ENCODE measurements around the gene SIAE. TPM values are rescaled to one million over a fixed set of nuclear protein-coding genes. Genes with fewer than 3 reads are reported as not detected.
"Not testable (repeated sequence)": the region's sequence is repeated elsewhere in the genome, so short reads cannot be mapped to it uniquely, and the experiment has no call there.

Gene SIAE
- total and polyA plus RNA-seq, 4 experiments from 2014 or later = 2.8 to 6.8 (median 4.5) TPM

- DNase-seq, H3K4me3 Mint-ChIP-seq, H3K36me3 Mint-ChIP-seq: not testable (repeated sequence)
Observed at GRCh38 chr11:124602723-124603122, 70.8 kb downstream of the SIAE start.

GRCh38 chr11:124602193-124602592 is 71.3 kb downstream of the SIAE start:
- H3K27me3 Mint-ChIP-seq = peaks cover 14 to 16% of the 10 kb centered on the region in 2 donors
- Histone ChIP-seq H3K4me3 (ENCODE audit: low read length in 2 of 2) (no peak overlapping the region), H3K4me1 (ENCODE audit: insufficient read depth, low read length) (no peaks in the 10 kb centered on the region), H3K27ac (ENCODE audit: low read depth, low read length) (no peak overlapping the region), H3K36me3 (ENCODE audit: insufficient read depth, low read length) (no peaks in the 10 kb centered on the region), H3K27me3 (ENCODE audit: insufficient read depth, low read length) (no peaks in the 10 kb centered on the region), H3K9me3 (ENCODE audit: control insufficient read depth in 1 of 2, low read length in 2 of 2) (no peaks in the 10 kb centered on the region)
- H3K27ac Mint-ChIP-seq = no peak overlapping the region
- peaks cover 0 to 5% (median 0%) of the 10 kb centered on the region in 8 donors for H3K9me3 Mint-ChIP-seq
- DNase-seq = no peak
- ChIA-PET CTCF (ENCODE audit: partially characterized antibody) (interaction anchor here (0.7 kb wide), 1 partner anchor 17 kb away, joined by 3 read pairs; no protein-coding TSS in a partner anchor), POLR2A (ENCODE audit: partially characterized antibody) (no interaction called here)
- no peak overlapping the region for H3K4me3 Mint-ChIP-seq
- H3K36me3 Mint-ChIP-seq = no peaks in the 10 kb centered on the region
- intact Hi-C loops (cut with micrococcal nuclease) = no loop called here
- no peaks in the 10 kb centered on the region for H3K4me1 Mint-ChIP-seq

More at GRCh38 chr11:124602723-124603122, 70.8 kb downstream of the SIAE start:
- H3K4me1 Mint-ChIP-seq; H3K27ac ChIP-seq (ENCODE audit: low read depth, low read length); H3K27me3 ChIP-seq (ENCODE audit: insufficient read depth, low read length); H3K4me1 ChIP-seq (ENCODE audit: insufficient read depth, low read length); intact Hi-C loops (cut with micrococcal nuclease); H3K9me3 ChIP-seq (ENCODE audit: control insufficient read depth in 1 of 2, low read length in 2 of 2); H3K4me3 ChIP-seq (ENCODE audit: low read length in 2 of 2); POLR2A ChIA-PET (ENCODE audit: partially characterized antibody); H3K9me3 Mint-ChIP-seq; H3K27ac Mint-ChIP-seq; H3K36me3 ChIP-seq (ENCODE audit: insufficient read depth, low read length): not testable (repeated sequence)
- H3K27me3 Mint-ChIP-seq = peaks cover 14 to 15% of the 10 kb centered on the region in 2 donors
- CTCF ChIA-PET (ENCODE audit: partially characterized antibody) = interaction anchor here (0.7 kb wide), 1 partner anchor 18 kb away, joined by 3 read pairs; no protein-coding TSS in a partner anchor

GRCh38 chr11:124600621-124601320 is 72.8 kb downstream of the SIAE start:
- intact Hi-C loops (cut with micrococcal nuclease) = no loop called here
- no peaks in the 10 kb centered on the region for H3K27me3 ChIP-seq (ENCODE audit: insufficient read depth, low read length)
- H3K27ac ChIP-seq (ENCODE audit: low read depth, low read length) = no peak overlapping the region
- DNase-seq = no peak
- Mint-ChIP-seq H3K4me1 (no peaks in the 10 kb centered on the region), H3K9me3 (peaks cover 0 to 5% (median 0%) of the 10 kb centered on the region in 8 donors), H3K36me3 (no peaks in the 10 kb centered on the region), H3K27me3 (peaks cover 14 to 20% of the 10 kb centered on the region in 2 donors), H3K27ac (no peak overlapping the region), H3K4me3 (no peak overlapping the region)
- H3K4me1 ChIP-seq (ENCODE audit: insufficient read depth, low read length) = no peaks in the 10 kb centered on the region
- no peak overlapping the region for H3K4me3 ChIP-seq (ENCODE audit: low read length in 2 of 2)
- H3K9me3 ChIP-seq (ENCODE audit: control insufficient read depth in 1 of 2, low read length in 2 of 2) = no peaks in the 10 kb centered on the region
- ChIA-PET CTCF (ENCODE audit: partially characterized antibody) (interaction anchor here (1.1 kb wide), 1 partner anchor 15 kb away, joined by 4 read pairs; no protein-coding TSS in a partner anchor), POLR2A (ENCODE audit: partially characterized antibody) (no interaction called here)
- H3K36me3 ChIP-seq (ENCODE audit: insufficient read depth, low read length) = no peaks in the 10 kb centered on the region

GRCh38 chr11:124597626-124598025 is 75.9 kb downstream of the SIAE start:
- no peaks in the 10 kb centered on the region for H3K9me3 ChIP-seq (ENCODE audit: control insufficient read depth in 1 of 2, low read length in 2 of 2)
- no peak overlapping the region for H3K27ac ChIP-seq (ENCODE audit: low read depth, low read length)
- no peak overlapping the region for H3K27ac Mint-ChIP-seq
- ChIA-PET CTCF (ENCODE audit: partially characterized antibody) (no interaction called here), POLR2A (ENCODE audit: partially characterized antibody) (no interaction called here)
- H3K36me3 Mint-ChIP-seq = no peaks in the 10 kb centered on the region
- no peak overlapping the region for H3K4me3 Mint-ChIP-seq
- H3K27me3 ChIP-seq (ENCODE audit: insufficient read depth, low read length) = no peaks in the 10 kb centered on the region
- H3K4me1 Mint-ChIP-seq = no peaks in the 10 kb centered on the region
- intact Hi-C loops (cut with micrococcal nuclease) = no loop called here
- no peaks in the 10 kb centered on the region for H3K36me3 ChIP-seq (ENCODE audit: insufficient read depth, low read length)
- peaks cover 0 to 5% (median 0%) of the 10 kb centered on the region in 8 donors for H3K9me3 Mint-ChIP-seq
- no peaks in the 10 kb centered on the region for H3K4me1 ChIP-seq (ENCODE audit: insufficient read depth, low read length)
- no peak overlapping the region for H3K4me3 ChIP-seq (ENCODE audit: low read length in 2 of 2)
- no peak for DNase-seq
- H3K27me3 Mint-ChIP-seq = peaks cover 17 to 19% of the 10 kb centered on the region in 2 donors

GRCh38 chr11:124595302-124595701 is 78.2 kb downstream of the SIAE start:
- H3K36me3 Mint-ChIP-seq = no peaks in the 10 kb centered on the region
- Histone ChIP-seq H3K4me3 (ENCODE audit: low read length in 2 of 2) (no peak overlapping the region), H3K27ac (ENCODE audit: low read depth, low read length) (no peak overlapping the region), H3K9me3 (ENCODE audit: control insufficient read depth in 1 of 2, low read length in 2 of 2) (no peaks in the 10 kb centered on the region), H3K27me3 (ENCODE audit: insufficient read depth, low read length) (no peaks in the 10 kb centered on the region), H3K36me3 (ENCODE audit: insufficient read depth, low read length) (no peaks in the 10 kb centered on the region), H3K4me1 (ENCODE audit: insufficient read depth, low read length) (no peaks in the 10 kb centered on the region)
- no peak overlapping the region for H3K27ac Mint-ChIP-seq
- no peak for DNase-seq
- H3K4me3 Mint-ChIP-seq = no peak overlapping the region
- intact Hi-C loops (cut with micrococcal nuclease) = no loop called here
- CTCF ChIA-PET (ENCODE audit: partially characterized antibody) = interaction anchor here (1.7 kb wide), 1 partner anchor 10 kb away, joined by 8 read pairs; no protein-coding TSS in a partner anchor
- H3K27me3 Mint-ChIP-seq = peaks cover 7 to 14% of the 10 kb centered on the region in 2 donors
- peaks cover 0 to 5% (median 0%) of the 10 kb centered on the region in 8 donors for H3K9me3 Mint-ChIP-seq
- POLR2A ChIA-PET (ENCODE audit: partially characterized antibody) = no interaction called here
- H3K4me1 Mint-ChIP-seq = no peaks in the 10 kb centered on the region

- no peaks in the 10 kb centered on the region for H3K27me3 ChIP-seq (ENCODE audit: insufficient read depth, low read length)
- no peaks in the 10 kb centered on the region for H3K9me3 Mint-ChIP-seq
- H3K27me3 Mint-ChIP-seq = peaks cover 6 to 11% of the 10 kb centered on the region in 2 donors
- H3K4me3 ChIP-seq (ENCODE audit: low read length in 2 of 2) = no peak overlapping the region
- ChIA-PET CTCF (ENCODE audit: partially characterized antibody) (no interaction called here), POLR2A (ENCODE audit: partially characterized antibody) (no interaction called here)
- H3K4me1 ChIP-seq (ENCODE audit: insufficient read depth, low read length) = no peaks in the 10 kb centered on the region
- no peaks in the 10 kb centered on the region for H3K36me3 Mint-ChIP-seq
- H3K36me3 ChIP-seq (ENCODE audit: insufficient read depth, low read length) = no peaks in the 10 kb centered on the region
- DNase-seq = no peak
- H3K4me3 Mint-ChIP-seq = no peak overlapping the region
- no peaks in the 10 kb centered on the region for H3K4me1 Mint-ChIP-seq
- H3K9me3 ChIP-seq (ENCODE audit: control insufficient read depth in 1 of 2, low read length in 2 of 2) = no peaks in the 10 kb centered on the region
- intact Hi-C loops (cut with micrococcal nuclease) = no loop called here
- no peak overlapping the region for H3K27ac ChIP-seq (ENCODE audit: low read depth, low read length)
- H3K27ac Mint-ChIP-seq = no peak overlapping the region
Observed at GRCh38 chr11:124592627-124593026, 80.9 kb downstream of the SIAE start.

- Histone ChIP-seq H3K4me3 (ENCODE audit: low read length in 2 of 2) (no peak overlapping the region), H3K27me3 (ENCODE audit: insufficient read depth, low read length) (no peaks in the 10 kb centered on the region), H3K9me3 (ENCODE audit: control insufficient read depth in 1 of 2, low read length in 2 of 2) (no peaks in the 10 kb centered on the region), H3K36me3 (ENCODE audit: insufficient read depth, low read length) (no peaks in the 10 kb centered on the region), H3K4me1 (ENCODE audit: insufficient read depth, low read length) (no peaks in the 10 kb centered on the region), H3K27ac (ENCODE audit: low read depth, low read length) (no peak overlapping the region)
- CTCF ChIA-PET (ENCODE audit: partially characterized antibody) = no interaction called here
- intact Hi-C loops (cut with micrococcal nuclease) = no loop called here
- POLR2A ChIA-PET (ENCODE audit: partially characterized antibody) = no interaction called here
- no peak for DNase-seq
- no peak overlapping the region for H3K4me3 Mint-ChIP-seq
- no peaks in the 10 kb centered on the region for H3K36me3 Mint-ChIP-seq
- no peaks in the 10 kb centered on the region for H3K4me1 Mint-ChIP-seq
- H3K9me3 Mint-ChIP-seq = no peaks in the 10 kb centered on the region
- H3K27ac Mint-ChIP-seq = no peak overlapping the region
- H3K27me3 Mint-ChIP-seq = peaks cover 12 to 18% of the 10 kb centered on the region in 2 donors
Observed at GRCh38 chr11:124591430-124591829, 82.1 kb downstream of the SIAE start.
